ENCODE data around the gene SNED1.

SNED1 gene

GRCh38 chr2:241110607-241111439, 112.4 kb downstream of the SNED1 start:
- DNase-seq = no peak

GRCh38 chr2:241111440-241111805, 113.0 kb downstream of the SNED1 start:
- no peak for DNase-seq

- DNase-seq = no peak
Measured at GRCh38 chr2:241112046-241112445, 113.6 kb downstream of the SNED1 start.

- DNase-seq = no peak
Measured at GRCh38 chr2:241112592-241112991, 114.2 kb downstream of the SNED1 start.

GRCh38 chr2:241114836-241115235, 116.4 kb downstream of the SNED1 start:
- no peak for DNase-seq

- no peak for DNase-seq
Measured at GRCh38 chr2:241115361-241115760, 116.9 kb downstream of the SNED1 start.

- no peak for DNase-seq
Measured at GRCh38 chr2:241116606-241117560, 118.5 kb downstream of the SNED1 start.

- no peak for DNase-seq
Measured at GRCh38 chr2:241118737-241119505, 120.5 kb downstream of the SNED1 start.

- DNase-seq = no peak
Measured at GRCh38 chr2:241120440-241120839, 122.0 kb downstream of the SNED1 start.

GRCh38 chr2:241121008-241121407, 122.6 kb downstream of the SNED1 start:
- DNase-seq = no peak

GRCh38 chr2:241122376-241123002, 124.1 kb downstream of the SNED1 start:
- DNase-seq = no peak

- DNase-seq = no peak
Measured at GRCh38 chr2:241123816-241124536, 125.6 kb downstream of the SNED1 start.

GRCh38 chr2:241125626-241126025, 127.2 kb downstream of the SNED1 start:
- no peak for DNase-seq

GRCh38 chr2:241126201-241126611, 127.8 kb downstream of the SNED1 start:
- DNase-seq = no peak

GRCh38 chr2:241126771-241127202, 128.4 kb downstream of the SNED1 start:
- DNase-seq = no peak

- DNase-seq = no peak
Measured at GRCh38 chr2:241128266-241128665, 129.8 kb downstream of the SNED1 start.

- no peak for DNase-seq
Measured at GRCh38 chr2:241129086-241129871, 130.9 kb downstream of the SNED1 start.

- no peak for DNase-seq
Measured at GRCh38 chr2:241130316-241130715, 131.9 kb downstream of the SNED1 start.

GRCh38 chr2:241131531-241131930, 133.1 kb downstream of the SNED1 start:
- DNase-seq = no peak

- no peak for DNase-seq
Measured at GRCh38 chr2:241132538-241133435, 134.4 kb downstream of the SNED1 start.
